Trophoblast cell (in vitro differentiated cells and primary cell): ENCODE measurements around the gene BMS1.
"Not testable (repeated sequence)": the region's sequence is repeated elsewhere in the genome, so short reads cannot be mapped to it uniquely, and the experiment has no call there.

ENCODE experiments used
- DNase-seq, 2 donors: peaks; one replicate each; pipeline ENCODE4 v3.0.0-alpha.2; 2016
- H2AFZ ChIP-seq: 2 replicates; pipeline ENCODE4 v1.6.1; 2013; ENCODE audit warnings: low read length, moderate library complexity, mild to moderate bottlenecking; ENCODE audit not compliant: insufficient read depth, poor library complexity
- H2AK5ac ChIP-seq: 2 replicates; pipeline ENCODE4 v1.6.1; 2013; ENCODE audit warnings: mild to moderate bottlenecking, low read length
- H2BK120ac ChIP-seq: 2 replicates; pipeline ENCODE4 v1.6.1; 2013; ENCODE audit warnings: low read length, mild to moderate bottlenecking, moderate library complexity; ENCODE audit not compliant: insufficient read depth, poor library complexity
- H2BK12ac ChIP-seq: 2 replicates; pipeline ENCODE4 v1.6.1; 2013; ENCODE audit warnings: mild to moderate bottlenecking, low read length, moderate library complexity
- H2BK5ac ChIP-seq: 2 replicates; pipeline ENCODE4 v1.6.1; 2013; ENCODE audit warnings: low read length, low read depth, moderate library complexity, mild to moderate bottlenecking; ENCODE audit not compliant: poor library complexity
- H3K14ac ChIP-seq: 2 replicates; pipeline ENCODE4 v1.6.1; 2013; ENCODE audit warnings: mild to moderate bottlenecking, low read length
- H3K18ac ChIP-seq: 2 replicates; pipeline ENCODE4 v1.6.1; 2013; ENCODE audit warnings: mild to moderate bottlenecking, low read length
- H3K23ac ChIP-seq: 2 replicates; pipeline ENCODE4 v1.6.1; 2013; ENCODE audit warnings: low read length
- H3K27ac ChIP-seq: 2 replicates; pipeline ENCODE4 v1.5.1; 2013; ENCODE audit warnings: low read depth, mild to moderate bottlenecking, inconsistent platforms, low read length, moderate library complexity
- H3K27me3 ChIP-seq: 2 replicates; pipeline ENCODE4 v1.6.1; 2013; ENCODE audit warnings: inconsistent platforms, mild to moderate bottlenecking, low read length, moderate library complexity; ENCODE audit not compliant: insufficient read depth
- H3K36me3 ChIP-seq, 2 experiments: 1 replicate in 1 of 2; 2 replicates in 1 of 2; pipeline ENCODE4 v1.6.1; 2013; ENCODE audit warnings: low read length in 2 of 2, mild to moderate bottlenecking in 2 of 2, moderate library complexity in 1 of 2; ENCODE audit not compliant: insufficient read depth in 2 of 2, control insufficient read depth in 1 of 2
- H3K4ac ChIP-seq: 2 replicates; pipeline ENCODE4 v1.6.1; 2013; ENCODE audit warnings: low read depth, mild to moderate bottlenecking, low read length, moderate library complexity
- H3K4me1 ChIP-seq, 2 experiments: 1 replicate in 1 of 2; 2 replicates in 1 of 2; pipeline ENCODE4 v1.6.1; 2013; ENCODE audit warnings: low read length in 2 of 2, mild to moderate bottlenecking in 2 of 2, moderate library complexity in 1 of 2; ENCODE audit not compliant: insufficient read depth in 2 of 2, control insufficient read depth in 1 of 2
- H3K4me2 ChIP-seq: 2 replicates; pipeline ENCODE4 v1.6.1; 2013; ENCODE audit warnings: inconsistent platforms, mild to moderate bottlenecking, low read length, moderate library complexity
- H3K4me3 ChIP-seq: 2 replicates; pipeline ENCODE4 v1.5.1; 2013; ENCODE audit warnings: mild to moderate bottlenecking, low read depth, low read length, inconsistent platforms
- H3K79me1 ChIP-seq: one replicate; pipeline ENCODE4 v1.6.1; 2013; ENCODE audit warnings: low read length
- H3K79me2 ChIP-seq: 2 replicates; pipeline ENCODE4 v1.6.1; 2013; ENCODE audit warnings: low read length, mild to moderate bottlenecking; ENCODE audit not compliant: control insufficient read depth, insufficient read depth, poor library complexity
- H3K9ac ChIP-seq: 2 replicates; pipeline ENCODE4 v1.6.1; 2013; ENCODE audit warnings: mild to moderate bottlenecking, low read length
- H3K9me3 ChIP-seq: 2 replicates; pipeline ENCODE4 v1.6.1; 2013; ENCODE audit warnings: low read depth, mild to moderate bottlenecking, control low read depth, inconsistent platforms, low read length; ENCODE audit not compliant: insufficient read depth
- H4K12ac ChIP-seq: 2 replicates; pipeline ENCODE4 v1.6.1; 2013; ENCODE audit warnings: low read depth, mild to moderate bottlenecking, low read length, moderate library complexity
- H4K8ac ChIP-seq: 2 replicates; pipeline ENCODE4 v1.6.1; 2013; ENCODE audit warnings: low read depth, mild to moderate bottlenecking, low read length, moderate library complexity
- H4K91ac ChIP-seq: one replicate; pipeline ENCODE4 v1.6.1; 2013; ENCODE audit warnings: low read depth, mild to moderate bottlenecking, low read length, moderate library complexity
- WGBS: extraction: QIAGEN DNeasy Blood & Tissue Kit; methylation state at CpG from one replicate; pipeline ENCODE4 v1.1.7; 2013; ENCODE audit warnings: missing lambda C conversion rate; ENCODE audit not compliant: insufficient read length, insufficient coverage; ENCODE audit errors: extremely low coverage; 5-methylcytosine and 5-hydroxymethylcytosine counted together

BMS1 gene

GRCh38 chr10:42860016-42860415 is 77.4 kb downstream of the BMS1 start:
- H3K9ac ChIP-seq, H3K4me1 ChIP-seq, H3K18ac ChIP-seq, H3K79me1 ChIP-seq, H3K4me2 ChIP-seq, H3K9me3 ChIP-seq, H3K14ac ChIP-seq, H2BK12ac ChIP-seq, H2BK120ac ChIP-seq, H3K36me3 ChIP-seq, H3K4ac ChIP-seq, H3K79me2 ChIP-seq, H3K23ac ChIP-seq, H3K27me3 ChIP-seq, H3K4me3 ChIP-seq, H2BK5ac ChIP-seq, H4K8ac ChIP-seq, H2AFZ ChIP-seq, H3K27ac ChIP-seq, H2AK5ac ChIP-seq, H4K91ac ChIP-seq, H4K12ac ChIP-seq: not testable (repeated sequence)
- DNase-seq: peak; percentile 55 to 69
- WGBS: no CpG with 5 or more reads among the region's 11 CpGs

- DNase-seq, H3K23ac ChIP-seq, H3K79me2 ChIP-seq, H2AK5ac ChIP-seq, H2BK12ac ChIP-seq, H3K9ac ChIP-seq, H3K27me3 ChIP-seq, H3K18ac ChIP-seq, H3K36me3 ChIP-seq, H3K27ac ChIP-seq, H2AFZ ChIP-seq, H4K8ac ChIP-seq, H2BK120ac ChIP-seq, H3K79me1 ChIP-seq, H4K12ac ChIP-seq, H3K9me3 ChIP-seq, H4K91ac ChIP-seq, H3K4me2 ChIP-seq, H3K4me3 ChIP-seq, H2BK5ac ChIP-seq, H3K14ac ChIP-seq, H3K4me1 ChIP-seq, H3K4ac ChIP-seq: not testable (repeated sequence)
- WGBS: no CpG with 5 or more reads among the region's 6 CpGs
Measured at GRCh38 chr10:42862801-42863200, 80.2 kb downstream of the BMS1 start.

- H3K27ac ChIP-seq: no peak overlapping the region
- DNase-seq: peak in 1 of 2 donors; percentile 28
- no peaks in the 10 kb centered on the region for H3K79me2 ChIP-seq
- no peak overlapping the region for H3K23ac ChIP-seq
- no peak overlapping the region for H3K14ac ChIP-seq
- no peak overlapping the region for H3K4me3 ChIP-seq
- no peaks in the 10 kb centered on the region for H3K36me3 ChIP-seq
- H3K27me3 ChIP-seq: peaks cover 2% of the 10 kb centered on the region
- H3K79me1 ChIP-seq: no peaks in the 10 kb centered on the region
- H2BK5ac ChIP-seq: no peak overlapping the region
- no peaks in the 10 kb centered on the region for H3K4me1 ChIP-seq
- H3K18ac ChIP-seq: no peak overlapping the region
- no peak overlapping the region for H2BK12ac ChIP-seq
- H2AFZ ChIP-seq: no peak overlapping the region
- H3K9me3 ChIP-seq: peaks cover 4% of the 10 kb centered on the region
- no peak overlapping the region for H4K91ac ChIP-seq
- no peak overlapping the region for H4K8ac ChIP-seq
- no peak overlapping the region for H4K12ac ChIP-seq
- H3K4me2 ChIP-seq: no peak overlapping the region
- H2AK5ac ChIP-seq: no peak overlapping the region
- no peak overlapping the region for H2BK120ac ChIP-seq
- WGBS: no CpG with 5 or more reads among the region's 8 CpGs
- no peak overlapping the region for H3K9ac ChIP-seq
- no peak overlapping the region for H3K4ac ChIP-seq
Measured at GRCh38 chr10:42864575-42864974, 82.0 kb downstream of the BMS1 start.

GRCh38 chr10:42865716-42866114 is 83.1 kb downstream of the BMS1 start:
- Histone ChIP-seq H3K79me1 (no peaks in the 10 kb centered on the region), H3K27ac (no peak overlapping the region), H4K12ac (no peak overlapping the region), H3K14ac (no peak overlapping the region), H3K18ac (no peak overlapping the region), H3K4ac (no peak overlapping the region), H2BK12ac (no peak overlapping the region), H3K23ac (no peak overlapping the region), H3K27me3 (peaks cover 2% of the 10 kb centered on the region), H2BK5ac (no peak overlapping the region), H3K9ac (no peak overlapping the region), H2AFZ (no peak overlapping the region), H2BK120ac (no peak overlapping the region), H3K4me2 (no peak overlapping the region), H4K91ac (no peak overlapping the region), H3K4me1 (no peaks in the 10 kb centered on the region), H2AK5ac (no peak overlapping the region), H3K4me3 (no peak overlapping the region), H3K79me2 (no peaks in the 10 kb centered on the region), H3K9me3 (peaks cover 4% of the 10 kb centered on the region), H3K36me3 (no peaks in the 10 kb centered on the region), H4K8ac (no peak overlapping the region)
- no CpG with 5 or more reads among the region's 18 CpGs for WGBS
- DNase-seq: peak in 1 of 2 donors; percentile 4
